HEK293 (cell line): ENCODE results near the gene PTGER4.

Source experiments
- CTCF ChIP-seq: fragments of 450-650 bp; formaldehyde crosslinking; IDR thresholded peaks from 2 replicates; pipeline ENCODE4 v1.5.1; 2016; ENCODE audit warnings: missing biosample characterization, missing genetic modification characterization
- ZBTB49 ChIP-seq: fragments of 450-650 bp; formaldehyde crosslinking; IDR thresholded peaks from 2 replicates; pipeline ENCODE4 v1.5.1; 2016; ENCODE audit warnings: missing biosample characterization, missing genetic modification characterization, low read depth
- ZNF335 ChIP-seq: fragments of 450-650 bp; formaldehyde crosslinking; conservative IDR thresholded peaks from 2 replicates; pipeline ENCODE4 v1.5.1; 2016; ENCODE audit warnings: missing biosample characterization, missing genetic modification characterization
- ZNF548 ChIP-seq: fragments of 450-650 bp; formaldehyde crosslinking; IDR thresholded peaks from 2 replicates; pipeline ENCODE4 v1.5.1; 2016; ENCODE audit warnings: missing biosample characterization, missing genetic modification characterization
- ZNF837 ChIP-seq: fragments of 450-650 bp; formaldehyde crosslinking; IDR thresholded peaks from 2 replicates; pipeline ENCODE4 v1.5.1; 2016; ENCODE audit warnings: missing biosample characterization, missing genetic modification characterization

GRCh38 chr5:40735609-40736008 lies 55.9 kb downstream of the PTGER4 start:
- TF ChIP-seq CTCF (no peak), ZBTB49 (tag by site-specific recombination) (no peak), ZNF548 (tag by site-specific recombination) (no peak), ZNF335 (tag by site-specific recombination) (no peak), ZNF837 (tag by site-specific recombination) (no peak)
